ENCODE data around the gene OSTC.

The OSTC gene

GRCh38 chr4:108717386-108717785, 67.0 kb downstream of the OSTC start:
- no peak for DNase-seq
